NT2/D1 (cell line): Measurements from ENCODE around the gene EXOSC10.

Experiments
- DNase-seq: peaks from one replicate; pipeline ENCODE4 v3.0.0-alpha.2; 2011; ENCODE audit warnings: low read depth, low spot score
- H3K27me3 ChIP-seq: 2 replicates; pipeline ENCODE4 v1.6.0; 2011; ENCODE audit warnings: mild to moderate bottlenecking; ENCODE audit not compliant: insufficient read length, insufficient read depth
- H3K36me3 ChIP-seq: 2 replicates; pipeline ENCODE4 v1.6.1; 2011; ENCODE audit warnings: mild to moderate bottlenecking, low read length, mixed read lengths; ENCODE audit not compliant: insufficient read depth, insufficient read length
- H3K4me1 ChIP-seq: 2 replicates; pipeline ENCODE4 v1.5.1; 2011; ENCODE audit not compliant: insufficient read depth, insufficient read length
- H3K4me3 ChIP-seq: 2 replicates; pipeline ENCODE4 v1.5.1; 2011; ENCODE audit warnings: low read depth; ENCODE audit not compliant: insufficient read length
- H3K9ac ChIP-seq: 2 replicates; pipeline ENCODE4 v1.6.0; 2011; ENCODE audit warnings: low read depth; ENCODE audit not compliant: insufficient read length
- H3K9me3 ChIP-seq: 2 replicates; pipeline ENCODE4 v1.5.1; 2011; ENCODE audit warnings: mild to moderate bottlenecking, low read length; ENCODE audit not compliant: insufficient read depth
- SUZ12 ChIP-seq: IDR thresholded peaks from 2 replicates; pipeline ENCODE4 v1.6.1; 2011; ENCODE audit not compliant: insufficient read length, insufficient read depth; ENCODE audit errors: extremely low read depth
- YY1 ChIP-seq: IDR thresholded peaks from 2 replicates; pipeline ENCODE4 v1.6.1; 2011; ENCODE audit not compliant: insufficient read length, insufficient read depth
- ZNF274 ChIP-seq: IDR thresholded peaks from 2 replicates; pipeline ENCODE4 v1.6.1; 2011; ENCODE audit warnings: mild to moderate bottlenecking, low read depth, low read length

Gene EXOSC10

DNA sequence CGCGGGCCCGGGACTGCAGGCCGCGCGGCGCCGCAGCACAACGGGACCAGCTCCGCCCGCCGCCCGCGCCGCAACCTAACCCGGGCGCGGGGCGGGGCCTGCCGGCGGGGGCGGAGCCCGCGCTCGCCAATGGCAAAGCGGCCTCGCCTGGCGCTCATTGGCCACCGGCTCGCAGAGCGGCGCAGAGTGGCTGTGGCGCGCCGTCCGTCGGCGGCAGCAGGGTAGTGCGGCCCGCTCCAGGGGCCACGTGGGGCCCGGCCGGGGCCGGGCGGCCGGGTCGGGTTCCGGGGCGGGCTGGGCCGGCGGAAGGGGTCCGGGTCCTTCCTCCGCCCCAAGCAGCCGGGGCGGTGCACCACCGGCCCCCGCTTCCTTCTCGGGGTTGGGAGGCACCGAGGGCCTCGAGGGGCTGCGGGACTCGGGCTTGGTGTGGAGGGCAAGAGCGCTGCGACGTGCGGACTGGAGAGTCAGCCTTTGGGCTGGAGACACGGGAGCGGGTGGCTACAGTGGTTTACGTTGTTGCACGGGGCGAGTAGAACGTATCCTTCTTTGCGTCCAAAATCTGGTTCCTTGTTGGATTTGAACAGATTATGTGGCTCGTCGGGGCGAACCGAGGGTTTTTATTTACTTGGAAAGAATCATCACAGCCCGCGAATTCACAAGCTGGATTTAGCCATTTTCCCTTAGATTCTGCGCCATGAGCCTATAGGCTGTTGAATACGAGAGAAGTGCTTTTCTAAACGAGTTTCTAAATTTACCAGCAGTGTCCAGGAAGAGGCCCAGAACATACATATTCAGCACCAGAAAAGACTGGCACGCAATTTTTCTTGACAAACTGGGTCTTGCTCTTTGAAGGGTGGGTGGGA is 39.5 kb downstream of the EXOSC10 start, which contains the start of gene SRM:
TSS of gene SRM (minus strand) at position 51 of the 863 bp plus-strand sequence. CDS start 75 bp downstream, outside the sequence.
- H3K4me3 ChIP-seq: peak within 1 kb of the TSS; percentile 84
- H3K9me3 ChIP-seq: no peaks in the 10 kb centered on the region
- TF ChIP-seq SUZ12 (no peak), YY1 (no peak), ZNF274 (no peak)
- H3K36me3 ChIP-seq: peaks cover 54% of the 10 kb centered on the region
- no peaks in the 10 kb centered on the region for H3K27me3 ChIP-seq
- peak within 1 kb of the TSS; percentile 95 for H3K9ac ChIP-seq
- peaks cover 3% of the 10 kb centered on the region for H3K4me1 ChIP-seq
- DNase-seq: peak; percentile 80

- H3K4me1 ChIP-seq: peaks cover 3% of the 10 kb centered on the region
- DNase-seq: no peak
- no peaks in the 10 kb centered on the region for H3K9me3 ChIP-seq
- H3K36me3 ChIP-seq: peaks cover 55% of the 10 kb centered on the region
- H3K27me3 ChIP-seq: no peaks in the 10 kb centered on the region
- H3K9ac ChIP-seq: peak overlapping the region; percentile 95
- peak overlapping the region; percentile 84 for H3K4me3 ChIP-seq
- TF ChIP-seq ZNF274 (no peak), YY1 (no peak), SUZ12 (no peak)
Observed at GRCh38 chr1:11059155-11059967, 40.3 kb downstream of the EXOSC10 start.

- Histone ChIP-seq H3K27me3 (no peaks in the 10 kb centered on the region), H3K4me1 (peaks cover 5% of the 10 kb centered on the region), H3K36me3 (peaks cover 57% of the 10 kb centered on the region), H3K4me3 (peak overlapping the region; percentile 84), H3K9ac (peak overlapping the region; percentile 95), H3K9me3 (no peaks in the 10 kb centered on the region)
- no peak for DNase-seq
- no peak for TF ChIP-seq YY1
- no peak for TF ChIP-seq ZNF274
- no peak for TF ChIP-seq SUZ12
Observed at GRCh38 chr1:11058595-11059154, 41.0 kb downstream of the EXOSC10 start.

DNA sequence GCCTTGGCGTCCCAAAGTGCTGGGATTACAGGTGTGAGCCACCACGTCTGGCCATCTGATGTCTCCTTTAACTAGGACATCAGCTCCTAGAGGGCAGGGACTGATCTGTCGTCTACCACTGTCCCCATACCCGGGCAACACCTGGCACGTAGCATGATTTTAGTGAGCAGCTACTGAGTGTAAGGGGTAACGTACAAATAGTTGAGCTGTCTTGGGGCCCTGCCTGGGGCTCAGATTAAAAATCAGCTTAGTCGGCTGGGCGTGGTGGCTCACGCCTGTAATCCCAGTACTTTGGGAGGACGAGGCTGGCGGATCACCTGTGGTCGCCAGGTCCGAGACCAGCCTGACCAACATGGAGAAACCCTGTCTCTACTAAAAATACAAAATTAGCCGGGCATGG is 41.6 kb downstream of the EXOSC10 start:
- Histone ChIP-seq H3K9ac (no peak overlapping the region), H3K27me3 (no peaks in the 10 kb centered on the region), H3K36me3 (peaks cover 57% of the 10 kb centered on the region), H3K4me3 (no peak overlapping the region), H3K4me1 (peaks cover 5% of the 10 kb centered on the region), H3K9me3 (no peaks in the 10 kb centered on the region)
- DNase-seq: no peak
- no peak for TF ChIP-seq SUZ12

DNA sequence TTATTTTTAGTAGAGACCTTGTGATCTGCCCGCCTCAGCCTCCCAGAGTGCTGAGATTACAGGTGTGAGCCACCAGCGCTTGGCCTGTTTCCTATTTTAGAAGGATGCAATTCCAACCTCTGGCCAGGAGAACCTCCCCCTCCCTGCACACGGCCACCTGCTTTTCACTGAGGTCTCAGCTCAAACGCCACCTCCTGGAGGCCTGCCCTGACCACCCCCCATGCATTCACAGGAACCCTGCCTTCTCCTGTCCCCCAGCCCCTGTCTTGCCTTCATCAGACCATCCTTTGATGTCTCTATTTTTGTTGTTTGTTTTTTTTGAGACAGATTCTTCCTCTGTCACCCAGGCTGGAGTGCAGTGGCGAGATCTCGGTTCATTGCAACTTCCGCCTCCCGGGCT is 42.2 kb downstream of the EXOSC10 start:
- no peak for DNase-seq
- Histone ChIP-seq H3K27me3 (no peaks in the 10 kb centered on the region), H3K4me1 (peaks cover 5% of the 10 kb centered on the region), H3K9me3 (no peaks in the 10 kb centered on the region), H3K4me3 (no peak overlapping the region), H3K36me3 (peaks cover 53% of the 10 kb centered on the region), H3K9ac (no peak overlapping the region)
- TF ChIP-seq YY1: no peak

GRCh38 chr1:11056504-11056903 is 43.2 kb downstream of the EXOSC10 start:
- DNase-seq: no peak
- H3K36me3 ChIP-seq: peaks cover 48% of the 10 kb centered on the region
- TF ChIP-seq ZNF274 (no peak), SUZ12 (no peak), YY1 (no peak)

GRCh38 chr1:11055676-11056075 is 44.0 kb downstream of the EXOSC10 start:
- Histone ChIP-seq H3K4me3 (no peak overlapping the region), H3K9ac (no peak overlapping the region), H3K27me3 (no peaks in the 10 kb centered on the region), H3K9me3 (no peaks in the 10 kb centered on the region), H3K36me3 (peaks cover 47% of the 10 kb centered on the region), H3K4me1 (peaks cover 3% of the 10 kb centered on the region)
- no peak for DNase-seq
- no peak for TF ChIP-seq ZNF274

More at GRCh38 chr1:11056504-11056903, 43.2 kb downstream of the EXOSC10 start:
- Histone ChIP-seq H3K9ac (no peak overlapping the region), H3K9me3 (no peaks in the 10 kb centered on the region), H3K4me1 (peaks cover 5% of the 10 kb centered on the region), H3K27me3 (no peaks in the 10 kb centered on the region), H3K4me3 (no peak overlapping the region)
